Thymus (tissue), 11 donors: ENCODE results near the gene IQCM. TPM values are rescaled to one million over a fixed set of nuclear protein-coding genes. Genes with fewer than 3 reads are reported as not detected.

Experiments
- DNase-seq, 9 donors: peaks; one replicate each; pipeline ENCODE4 v3.0.0-alpha.2; 2013; ENCODE audit warnings: low spot score in 9 of 9, low read depth in 6 of 9, missing footprints in 1 of 9
- H3K27ac ChIP-seq, 2 donors: one replicate each; pipeline ENCODE4 v1.5.1; 2013; ENCODE audit warnings: control low read depth in 1 of 2, low read depth in 1 of 2, low read length in 1 of 2, mild to moderate bottlenecking in 1 of 2, moderate library complexity in 1 of 2
- H3K27me3 ChIP-seq, 2 donors: one replicate each; pipeline ENCODE4 v1.5.1; 2013; ENCODE audit warnings: low read length in 1 of 2; ENCODE audit not compliant: control insufficient read depth in 2 of 2, insufficient read depth in 1 of 2
- H3K36me3 ChIP-seq, 2 donors: one replicate each; pipeline ENCODE4 v1.5.1; 2013; ENCODE audit warnings: low read length in 1 of 2, mild to moderate bottlenecking in 1 of 2, moderate library complexity in 1 of 2; ENCODE audit not compliant: control insufficient read depth in 2 of 2, insufficient read depth in 2 of 2
- H3K4me1 ChIP-seq, 2 donors: one replicate each; pipeline ENCODE4 v1.5.1; 2013; ENCODE audit warnings: low read length in 2 of 2; ENCODE audit not compliant: control insufficient read depth in 2 of 2, insufficient read depth in 2 of 2
- H3K4me3 ChIP-seq, 2 donors: one replicate each; pipeline ENCODE4 v1.5.1; 2013; ENCODE audit warnings: low read length in 2 of 2, control low read depth in 1 of 2, mild to moderate bottlenecking in 1 of 2
- H3K9me3 ChIP-seq, 2 donors: one replicate each; pipeline ENCODE4 v1.5.1; 2013; ENCODE audit warnings: low read length in 1 of 2, mild to moderate bottlenecking in 1 of 2; ENCODE audit not compliant: control insufficient read depth in 2 of 2, insufficient read depth in 1 of 2
- WGBS: extraction: QIAGEN DNeasy Blood & Tissue Kit; methylation state at CpG from one replicate; pipeline ENCODE4 v1.1.7; 2013; 5-methylcytosine and 5-hydroxymethylcytosine counted together
- polyA plus RNA-seq: library from polyadenylated mRNA; stranded (reverse); fragments of 200-250 nt; gene quantifications from one replicate; pipeline ENCODE4 v1.2.3, GENCODE V29; 2013
- total RNA-seq: library from RNA; stranded (reverse); fragments of 120-200 nt; gene quantifications from one replicate; pipeline ENCODE4 v1.2.4, GENCODE V29; 2013
- donor health status: healthy.

The IQCM gene
- total and polyA plus RNA-seq, 2 donors: 0.02 TPM; not detected in 1

GRCh38 chr4:149605601-149606378, 209.9 kb downstream of the IQCM start:
- no peaks in the 10 kb centered on the region for H3K4me1 ChIP-seq
- no peaks in the 10 kb centered on the region for H3K36me3 ChIP-seq
- no peak overlapping the region for H3K4me3 ChIP-seq
- H3K27me3 ChIP-seq: no peaks in the 10 kb centered on the region
- H3K9me3 ChIP-seq: peaks cover 0 to 3% of the 10 kb centered on the region in 2 donors
- WGBS: 90% methylated on average over 1 of the region's 1 CpG
- H3K27ac ChIP-seq: no peak overlapping the region
- DNase-seq: no peak

DNA sequence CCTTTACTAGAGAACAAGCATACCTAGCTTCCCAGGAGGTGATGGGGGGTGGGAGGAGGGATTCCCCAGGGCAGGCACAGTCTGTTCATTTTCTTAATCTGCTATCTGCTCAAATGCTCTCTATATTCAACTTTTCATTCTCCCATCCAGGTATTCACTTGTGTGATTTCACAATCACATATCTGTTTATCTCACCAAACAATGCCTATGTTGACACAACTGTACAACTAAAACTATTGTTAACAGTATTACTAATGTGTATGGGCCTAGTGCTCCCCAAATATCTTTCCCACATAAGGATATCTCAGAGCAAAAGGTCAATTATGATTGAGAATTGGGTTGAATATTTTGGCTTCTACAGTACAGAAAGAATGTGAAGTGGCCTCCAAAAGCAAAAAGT, 210.8 kb downstream of the IQCM start:
- Histone ChIP-seq H3K36me3 (no peaks in the 10 kb centered on the region), H3K27me3 (no peaks in the 10 kb centered on the region), H3K9me3 (peaks cover 0 to 3% of the 10 kb centered on the region in 2 donors), H3K27ac (no peak overlapping the region), H3K4me3 (no peak overlapping the region), H3K4me1 (no peaks in the 10 kb centered on the region)
- no peak for DNase-seq

- Histone ChIP-seq H3K36me3 (no peaks in the 10 kb centered on the region), H3K27me3 (no peaks in the 10 kb centered on the region)
- WGBS: 87% methylated on average over 2 of the region's 2 CpGs
Measured at GRCh38 chr4:149595500-149595899, 220.1 kb downstream of the IQCM start.

DNA sequence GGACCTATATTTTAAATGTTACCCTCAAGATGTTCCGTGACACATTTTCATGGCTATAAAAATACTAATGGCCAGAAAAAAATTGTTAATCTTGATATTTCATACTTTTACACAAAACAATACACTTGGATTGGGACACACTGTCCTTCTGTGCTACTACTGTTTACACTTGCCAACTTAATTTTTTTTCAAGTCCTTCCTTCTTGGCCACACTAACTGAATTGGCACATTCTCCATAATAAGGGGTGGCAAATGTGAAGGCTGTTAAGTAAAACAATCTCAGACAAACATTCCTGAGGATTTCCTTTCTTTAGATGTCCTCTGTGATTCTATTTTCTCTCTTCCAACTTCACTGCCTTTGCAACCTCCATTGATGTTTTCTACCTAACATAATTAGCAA, 225.8 kb downstream of the IQCM start:
- no peak overlapping the region for H3K27ac ChIP-seq
- no peaks in the 10 kb centered on the region for H3K4me1 ChIP-seq
- DNase-seq: no peak
- H3K9me3 ChIP-seq: no peaks in the 10 kb centered on the region
- H3K27me3 ChIP-seq: no peaks in the 10 kb centered on the region
- WGBS: 100% methylated on average over 1 of the region's 1 CpG
- H3K36me3 ChIP-seq: no peaks in the 10 kb centered on the region
- H3K4me3 ChIP-seq: no peak overlapping the region

More at GRCh38 chr4:149595500-149595899, 220.1 kb downstream of the IQCM start:
- no peak overlapping the region for H3K27ac ChIP-seq
- DNase-seq: no peak
- H3K4me3 ChIP-seq: no peak overlapping the region
- H3K4me1 ChIP-seq: no peaks in the 10 kb centered on the region
- H3K9me3 ChIP-seq: no peaks in the 10 kb centered on the region

- Histone ChIP-seq H3K9me3 (no peaks in the 10 kb centered on the region), H3K36me3 (no peaks in the 10 kb centered on the region), H3K27me3 (no peaks in the 10 kb centered on the region), H3K4me3 (no peak overlapping the region), H3K4me1 (no peaks in the 10 kb centered on the region), H3K27ac (no peak overlapping the region)
- WGBS: 100% methylated on average over 1 of the region's 1 CpG
- no peak for DNase-seq
Measured at GRCh38 chr4:149584722-149585121, 230.9 kb downstream of the IQCM start.

- Histone ChIP-seq H3K9me3 (no peaks in the 10 kb centered on the region), H3K27me3 (no peaks in the 10 kb centered on the region), H3K4me3 (no peak overlapping the region), H3K36me3 (no peaks in the 10 kb centered on the region), H3K27ac (no peak overlapping the region), H3K4me1 (no peaks in the 10 kb centered on the region)
- 87% methylated on average over 4 of the region's 4 CpGs for WGBS
- DNase-seq: no peak
Measured at GRCh38 chr4:149574971-149575370, 240.7 kb downstream of the IQCM start.

- DNase-seq: no peak
- Histone ChIP-seq H3K4me3 (no peak overlapping the region), H3K36me3 (no peaks in the 10 kb centered on the region), H3K9me3 (no peaks in the 10 kb centered on the region), H3K27me3 (no peaks in the 10 kb centered on the region), H3K27ac (no peak overlapping the region), H3K4me1 (no peaks in the 10 kb centered on the region)
- 95% methylated on average over 1 of the region's 1 CpG for WGBS
Measured at GRCh38 chr4:149572716-149573115, 242.9 kb downstream of the IQCM start.

GRCh38 chr4:149555799-149556198, 259.8 kb downstream of the IQCM start:
- no peaks in the 10 kb centered on the region for H3K27me3 ChIP-seq
- 87% methylated on average over 1 of the region's 1 CpG for WGBS
- DNase-seq: no peak
- H3K27ac ChIP-seq: no peak overlapping the region
- no peaks in the 10 kb centered on the region for H3K36me3 ChIP-seq
- H3K4me1 ChIP-seq: no peaks in the 10 kb centered on the region
- no peaks in the 10 kb centered on the region for H3K9me3 ChIP-seq
- H3K4me3 ChIP-seq: no peak overlapping the region

GRCh38 chr4:149555146-149555545, 260.5 kb downstream of the IQCM start:
- H3K4me1 ChIP-seq: no peaks in the 10 kb centered on the region
- WGBS: 82% methylated on average over 1 of the region's 1 CpG
- no peaks in the 10 kb centered on the region for H3K36me3 ChIP-seq
- no peaks in the 10 kb centered on the region for H3K27me3 ChIP-seq
- H3K27ac ChIP-seq: no peak overlapping the region
- H3K4me3 ChIP-seq: no peak overlapping the region
- no peak for DNase-seq
- H3K9me3 ChIP-seq: no peaks in the 10 kb centered on the region
